Stomach (tissue), 4 donors: Measurements from ENCODE around the gene GGACT.

ENCODE experiments used
- EP300 ChIP-seq: sonication (generic); formaldehyde crosslinking; IDR thresholded peaks from one replicate; pipeline ENCODE4 v1.6.1; 2017; ENCODE audit warnings: antibody characterized with exemption
- POLR2A ChIP-seq, 4 donors: fragments of 450-650 bp; IDR thresholded peaks; one replicate each; pipeline ENCODE4 v1.6.1; 2016; ENCODE audit warnings: antibody characterized with exemption in 4 of 4, control low read depth in 2 of 4, mild to moderate bottlenecking in 1 of 4, moderate library complexity in 1 of 4
- POLR2AphosphoS5 ChIP-seq, 3 donors: sonication (generic); formaldehyde crosslinking; IDR thresholded peaks; one replicate each; pipeline ENCODE4 v1.6.1; 2016; ENCODE audit warnings: antibody characterized with exemption in 3 of 3
- TF ChIP-seq, protein P1 (sequence below), 7 experiments: fragments of 450-650 bp in 4 of 7; fragments of 200-600 bp in 3 of 7; sonication (generic) in 3 of 7; IDR thresholded peaks; one replicate each; pipeline ENCODE4 v1.5.1; 2016 to 2019; ENCODE audit warnings: antibody characterized with exemption in 7 of 7, control low read depth in 2 of 7, mild to moderate bottlenecking in 1 of 7

DNA sequence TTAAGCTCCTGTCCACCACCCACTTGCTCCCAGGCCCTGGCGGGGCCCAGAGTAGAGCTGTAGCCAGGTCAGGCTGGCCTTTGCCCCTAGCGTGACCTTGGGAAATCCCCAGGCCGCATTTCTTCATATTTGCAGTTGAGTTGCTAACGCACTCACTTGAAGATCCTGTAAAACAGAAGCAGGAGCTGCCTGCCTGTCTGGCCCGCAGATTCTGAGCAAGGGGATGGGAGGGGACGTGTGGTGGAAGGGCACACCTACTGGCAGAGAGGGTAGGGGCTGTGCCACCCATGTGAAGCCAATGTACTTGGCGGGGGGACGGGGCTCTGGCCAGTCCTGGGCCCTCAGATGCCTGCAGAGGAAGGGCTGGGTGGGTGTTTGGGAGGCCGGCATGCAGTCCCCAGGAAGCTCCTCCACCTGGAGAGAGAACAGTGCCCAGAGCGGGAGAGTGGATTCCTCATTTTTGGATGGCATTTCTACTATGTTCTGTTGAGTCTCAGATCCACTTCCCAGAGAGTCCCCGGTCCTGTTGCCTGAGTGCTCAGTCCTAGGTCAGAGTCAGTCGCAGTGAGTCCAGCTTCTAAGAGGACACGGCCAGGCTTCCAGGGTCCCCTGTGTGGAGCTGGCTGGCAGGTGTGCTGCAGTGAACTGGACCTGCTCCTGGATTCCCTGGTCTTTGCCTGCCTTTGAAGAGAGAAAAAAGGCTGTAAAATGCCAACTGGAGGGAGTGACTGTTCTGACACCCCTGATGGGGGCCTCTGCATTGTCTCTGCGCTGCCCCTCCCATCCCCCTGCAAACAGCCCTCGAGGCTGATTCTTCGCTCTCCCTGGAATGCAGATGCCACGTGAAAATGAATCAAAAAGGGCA is 62.9 kb downstream of the GGACT start:
- TF ChIP-seq POLR2A (IDR thresholded peaks at IDR 0.05) (no peak), POLR2AphosphoS5 (IDR thresholded peaks at IDR 0.05) (no peak), EP300 (no peak)
- TF ChIP-seq, protein P1, sequence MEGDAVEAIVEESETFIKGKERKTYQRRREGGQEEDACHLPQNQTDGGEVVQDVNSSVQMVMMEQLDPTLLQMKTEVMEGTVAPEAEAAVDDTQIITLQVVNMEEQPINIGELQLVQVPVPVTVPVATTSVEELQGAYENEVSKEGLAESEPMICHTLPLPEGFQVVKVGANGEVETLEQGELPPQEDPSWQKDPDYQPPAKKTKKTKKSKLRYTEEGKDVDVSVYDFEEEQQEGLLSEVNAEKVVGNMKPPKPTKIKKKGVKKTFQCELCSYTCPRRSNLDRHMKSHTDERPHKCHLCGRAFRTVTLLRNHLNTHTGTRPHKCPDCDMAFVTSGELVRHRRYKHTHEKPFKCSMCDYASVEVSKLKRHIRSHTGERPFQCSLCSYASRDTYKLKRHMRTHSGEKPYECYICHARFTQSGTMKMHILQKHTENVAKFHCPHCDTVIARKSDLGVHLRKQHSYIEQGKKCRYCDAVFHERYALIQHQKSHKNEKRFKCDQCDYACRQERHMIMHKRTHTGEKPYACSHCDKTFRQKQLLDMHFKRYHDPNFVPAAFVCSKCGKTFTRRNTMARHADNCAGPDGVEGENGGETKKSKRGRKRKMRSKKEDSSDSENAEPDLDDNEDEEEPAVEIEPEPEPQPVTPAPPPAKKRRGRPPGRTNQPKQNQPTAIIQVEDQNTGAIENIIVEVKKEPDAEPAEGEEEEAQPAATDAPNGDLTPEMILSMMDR (IDR thresholded peaks at IDR 0.05) = no peak
